ENCODE results near the gene PSMB5.

PSMB5 gene

GRCh38 chr14:22986508-22987054 is 48.1 kb downstream of the PSMB5 start:
- DNase-seq (ENCODE audit: low read depth) = peak; percentile 82

- DNase-seq (ENCODE audit: low read depth) = no peak
Observed at GRCh38 chr14:22985894-22986507, 48.7 kb downstream of the PSMB5 start.

- no peak for DNase-seq (ENCODE audit: low read depth)
Observed at GRCh38 chr14:22984959-22985658, 49.6 kb downstream of the PSMB5 start.

DNA sequence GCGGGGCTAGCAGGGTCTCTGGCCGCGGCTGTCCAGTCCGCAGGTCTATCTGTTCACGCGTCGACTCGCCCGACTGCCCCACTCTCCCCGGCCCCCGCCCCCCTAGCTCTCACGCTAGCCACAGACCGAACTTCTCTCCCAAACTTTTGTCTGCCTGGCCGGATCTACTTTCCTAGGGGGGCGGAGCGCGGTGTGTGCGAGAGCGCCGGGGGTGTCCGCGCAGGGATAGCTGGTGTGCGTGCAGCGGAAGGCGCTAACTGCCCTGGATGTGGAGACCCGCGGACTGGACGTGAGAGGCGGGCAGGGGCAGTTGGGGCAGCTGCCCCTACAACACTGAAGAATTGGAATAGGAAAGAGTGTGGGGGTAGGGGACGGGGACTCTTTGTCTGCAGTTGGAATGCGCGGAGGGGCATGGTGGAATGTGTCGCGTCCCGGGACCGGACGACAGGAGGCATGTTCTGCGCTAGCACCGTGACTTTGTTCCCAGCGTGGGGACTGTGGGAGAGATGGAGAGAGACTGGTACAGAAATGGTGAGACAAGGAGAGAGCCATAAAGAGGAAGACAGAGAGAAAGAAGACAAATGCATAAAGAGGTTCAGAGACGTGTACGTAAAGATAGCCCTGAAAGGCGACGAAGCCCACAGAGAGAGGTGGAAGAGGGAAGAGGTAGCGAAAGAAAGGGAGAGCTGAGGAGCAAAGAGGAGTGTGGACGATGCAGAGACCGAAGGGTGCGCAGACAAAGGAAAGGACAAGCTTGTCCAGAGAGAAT is 52.0 kb downstream of the PSMB5 start, which contains the start of gene AJUBA:
Gene AJUBA (minus strand): TSS at position 75 of the 769 bp plus-strand sequence. CDS start 285 bp downstream, outside the sequence.
- peak; percentile 93 for DNase-seq (ENCODE audit: low read depth)

GRCh38 chr14:22981876-22982476 is 52.7 kb downstream of the PSMB5 start:
- no peak for DNase-seq (ENCODE audit: low read depth)

DNA sequence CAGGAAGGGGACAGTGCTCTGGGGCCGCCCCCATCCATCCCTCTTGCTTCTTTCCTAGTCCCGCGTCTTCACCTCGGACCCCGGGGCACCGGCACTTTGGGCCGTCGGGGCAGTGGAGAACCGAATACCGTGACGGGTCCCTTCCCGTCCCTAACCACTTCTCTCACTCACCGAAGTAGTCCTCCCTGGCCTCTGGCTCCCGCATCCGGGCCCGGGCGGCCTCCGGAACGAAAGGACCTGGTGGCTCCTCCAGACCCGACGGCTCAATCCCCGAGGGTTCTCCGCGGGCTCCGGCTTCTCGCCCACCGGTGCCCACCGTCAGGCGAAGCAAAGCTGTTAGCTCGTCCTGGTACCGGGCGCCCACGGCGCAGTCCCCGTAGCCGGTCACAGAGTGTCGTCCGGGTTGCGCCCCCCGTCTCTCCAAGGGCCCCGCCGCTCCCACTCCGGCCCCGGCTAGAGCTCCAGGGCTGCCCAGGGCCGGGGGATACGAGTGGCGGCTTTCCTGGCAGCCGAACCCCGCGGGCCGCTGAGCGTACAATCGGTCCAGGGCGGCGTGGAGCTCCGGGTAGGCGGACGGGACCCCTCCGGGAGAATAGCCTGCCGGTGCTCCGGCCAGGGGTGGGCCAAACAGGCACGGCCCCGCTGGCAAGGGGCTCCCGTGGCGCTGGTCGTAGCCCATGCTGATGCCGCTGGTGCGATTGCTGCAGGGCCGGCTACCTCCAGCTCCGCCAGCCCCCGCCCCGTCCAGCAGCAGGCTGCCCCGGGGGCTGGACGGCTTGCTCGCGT is 53.4 kb downstream of the PSMB5 start:
- DNase-seq (ENCODE audit: low read depth) = peak; percentile 33

GRCh38 chr14:22980672-22981089 is 54.0 kb downstream of the PSMB5 start:
- peak; percentile 72 for DNase-seq (ENCODE audit: low read depth)

DNA sequence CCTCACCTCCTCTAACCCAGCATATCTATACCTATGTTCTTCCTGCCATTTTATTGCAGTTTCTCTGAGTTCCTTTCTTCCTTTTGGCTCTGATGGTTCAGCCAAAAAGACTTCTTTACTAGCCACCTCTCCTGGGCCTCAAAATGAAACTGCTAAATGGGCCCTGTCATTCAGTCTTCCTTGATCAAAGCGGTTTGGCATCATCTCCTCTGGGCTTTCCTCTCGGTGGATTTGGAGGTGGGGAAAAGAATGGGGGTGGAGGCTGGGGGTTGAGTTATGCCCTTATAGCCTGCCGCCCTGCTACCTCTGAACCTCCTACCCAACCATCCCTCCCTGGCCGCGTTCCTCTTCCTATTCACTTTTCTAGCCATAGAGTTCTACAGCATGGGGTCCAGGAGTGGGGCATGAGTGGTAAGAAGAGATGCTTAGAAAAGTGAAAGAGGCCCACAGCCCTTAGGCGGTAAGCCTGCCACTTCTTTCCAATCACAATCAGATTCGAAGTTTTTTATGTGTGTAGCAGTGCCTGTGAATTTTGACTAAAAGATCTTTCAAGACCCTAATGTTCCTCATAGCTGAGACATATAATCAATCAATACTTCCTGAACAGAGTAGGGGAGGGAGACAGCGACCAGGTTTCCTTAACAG is 54.8 kb downstream of the PSMB5 start:
- peak; percentile 39 for DNase-seq (ENCODE audit: low read depth)

GRCh38 chr14:22978981-22979671 is 55.6 kb downstream of the PSMB5 start:
- DNase-seq (ENCODE audit: low read depth) = peak; percentile 35

GRCh38 chr14:22978487-22978837 is 56.2 kb downstream of the PSMB5 start:
- DNase-seq (ENCODE audit: low read depth) = peak; percentile 36

DNA sequence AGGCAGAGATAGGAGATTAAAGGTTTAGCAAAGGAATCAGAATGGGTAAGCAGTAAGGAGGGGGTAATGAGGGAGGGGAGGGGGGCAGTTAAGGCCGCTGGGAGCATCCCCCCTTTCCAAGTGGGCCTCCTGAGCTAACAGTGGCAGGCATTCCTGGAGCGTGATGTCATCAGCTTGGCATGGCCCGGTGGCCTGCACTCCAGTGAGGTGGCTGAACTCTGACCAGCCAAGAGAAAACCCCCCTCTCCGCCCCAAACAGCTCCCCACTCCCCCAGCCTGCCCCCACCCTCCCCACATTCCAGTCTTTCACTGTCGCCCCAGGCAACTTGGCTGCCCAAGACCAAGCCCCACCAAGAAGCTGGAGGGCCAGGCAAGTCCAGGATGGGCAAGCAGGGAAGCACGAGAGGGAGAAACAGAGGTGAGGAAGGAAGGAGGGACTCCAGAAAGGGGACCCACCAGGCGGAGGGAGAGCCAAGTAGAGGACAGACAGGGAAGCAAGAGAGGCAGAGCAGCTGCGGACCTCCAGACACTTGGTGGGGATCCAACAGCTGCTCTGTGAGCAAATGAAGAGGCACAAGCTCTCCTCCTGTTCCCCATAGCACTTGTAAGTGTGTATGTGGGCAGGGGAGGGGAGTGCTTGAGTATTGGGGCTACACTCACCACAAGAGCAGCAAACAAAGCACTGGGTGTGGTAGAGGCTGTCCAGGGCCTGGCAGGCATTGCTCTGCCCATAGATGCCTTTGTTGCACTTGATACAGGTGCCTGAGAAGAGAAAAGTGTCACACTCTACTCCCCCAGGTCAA is 56.8 kb downstream of the PSMB5 start:
- DNase-seq (ENCODE audit: low read depth) = peak; percentile 93

DNA sequence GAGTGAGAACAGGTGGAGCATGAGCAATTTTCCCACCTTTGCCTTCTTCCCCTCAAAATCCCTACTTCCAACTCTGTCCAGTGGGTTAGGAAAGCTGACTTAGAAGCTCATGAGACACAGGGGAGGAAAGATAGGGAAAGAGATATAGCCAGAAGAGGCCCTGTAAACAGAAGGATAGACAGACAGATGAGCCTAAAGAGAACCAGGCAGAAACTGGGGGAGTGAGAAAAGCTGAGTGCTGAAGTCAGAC is 57.3 kb downstream of the PSMB5 start:
- DNase-seq (ENCODE audit: low read depth) = no peak

GRCh38 chr14:22976620-22977433 is 57.9 kb downstream of the PSMB5 start:
- peak; percentile 79 for DNase-seq (ENCODE audit: low read depth)
